AML-193 (cell line): ENCODE data around the gene ZSCAN32.

Experiments used
- DNase-seq, 2 experiments: peaks; one replicate each; lab custom pipeline; 2025; lab: John Stamatoyannopoulos, UW

The ZSCAN32 gene

GRCh38 chr16:3400779-3401688, at the start of gene ZSCAN32, which contains the start of gene ZNF174:
Gene ZSCAN32, minus strand, starts transcription at chr16:3401004. Its CDS starts 3,447 bp downstream, at chr16:3397557.
Gene ZNF174, plus strand, starts transcription at chr16:3401215. Its CDS starts 790 bp downstream, at chr16:3402005.
- DNase-seq, result peak; percentile 98

DNA sequence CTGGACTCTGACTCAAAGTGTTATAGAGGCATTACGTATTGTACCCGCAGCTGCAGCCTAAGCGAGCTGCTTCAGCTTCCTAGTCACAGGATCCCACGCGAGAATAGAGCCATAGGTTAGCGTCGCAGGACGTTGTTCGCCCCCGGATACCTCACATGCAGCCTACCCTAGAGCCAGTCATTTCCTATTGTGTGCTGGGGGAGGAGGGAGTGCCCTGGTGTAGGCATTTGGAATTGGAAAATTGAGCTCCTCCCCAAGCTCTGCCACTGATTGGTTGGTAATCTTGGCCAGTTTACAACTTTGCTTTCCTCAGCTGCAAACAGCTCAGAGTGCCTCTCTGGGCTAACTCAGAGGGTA, 43.2 kb upstream of the ZSCAN32 start:
- peak; percentile 16 to 37 for DNase-seq

DNA sequence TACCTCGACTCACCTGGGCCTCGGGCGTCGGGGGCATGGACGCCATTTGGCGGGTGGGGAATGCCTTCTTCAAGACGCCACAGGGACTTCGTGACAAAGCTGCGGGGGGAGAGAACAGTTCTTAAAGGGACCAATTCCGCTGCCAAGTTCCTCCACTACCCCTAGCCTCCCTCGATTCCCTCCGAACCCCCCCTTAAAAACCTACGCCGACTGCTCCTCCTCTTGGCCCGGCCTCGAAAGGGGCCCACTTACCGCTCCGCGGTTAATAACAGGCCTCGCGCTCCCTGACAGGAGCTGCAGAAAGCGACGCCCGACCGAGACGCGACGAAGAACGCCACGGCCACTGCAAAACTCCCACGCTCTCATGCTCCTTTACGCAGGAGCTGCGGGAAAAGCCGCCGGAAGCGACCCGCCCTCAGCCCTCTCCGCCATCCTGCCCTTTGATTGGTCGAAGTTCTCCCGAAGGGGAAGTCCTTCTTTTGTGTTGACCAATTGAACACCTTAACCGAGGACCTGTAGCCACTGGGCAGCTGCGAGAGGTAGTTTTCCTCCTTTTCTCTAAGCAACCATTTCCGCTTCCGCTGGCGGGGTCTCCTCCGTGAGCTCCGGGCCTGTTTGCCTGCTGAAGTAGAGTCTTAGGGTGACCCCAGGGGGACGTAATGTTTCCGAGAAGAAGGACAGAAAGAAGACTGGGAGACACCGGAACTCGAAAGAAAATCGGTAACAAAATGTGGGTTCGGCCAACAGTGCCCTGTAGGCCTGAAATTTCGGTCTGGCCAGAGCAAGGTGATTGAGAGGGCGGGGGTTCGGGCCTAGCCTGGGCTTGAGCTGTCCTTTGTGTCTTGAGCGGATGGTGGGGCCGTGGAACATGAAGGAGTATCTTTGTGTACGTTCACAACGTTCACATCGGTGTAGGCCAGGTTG, 42.6 kb upstream of the ZSCAN32 start, which contains the start of the genes NAA60 and ZNF597:
NAA60 (plus strand) TSS at position 573 of the 924 bp plus-strand sequence. CDS start 32,548 bp downstream, outside the sequence.
ZNF597 (minus strand) TSS at position 397 of the 924 bp plus-strand sequence; CDS start at position 46, 351 bp downstream.
- peak; percentile 71 to 77 for DNase-seq

DNA sequence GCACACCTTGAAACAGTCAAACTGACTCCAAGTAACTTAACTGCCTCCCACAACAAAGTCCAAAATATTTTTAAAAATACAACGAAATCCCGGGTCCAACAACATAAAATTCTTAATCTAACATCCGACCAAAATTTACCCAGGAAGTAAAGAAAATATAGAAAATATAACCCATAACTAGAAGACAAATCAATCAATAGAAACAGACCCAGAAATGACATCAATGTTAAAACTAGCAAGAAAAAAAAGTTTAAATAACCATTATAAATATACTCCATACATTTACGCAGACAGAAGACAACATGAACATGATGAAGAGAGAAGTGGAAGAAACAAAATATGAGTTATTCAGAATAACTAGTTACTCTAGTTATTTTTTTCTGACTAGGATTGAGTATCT, 38.8 kb upstream of the ZSCAN32 start:
- no peak for DNase-seq

DNA sequence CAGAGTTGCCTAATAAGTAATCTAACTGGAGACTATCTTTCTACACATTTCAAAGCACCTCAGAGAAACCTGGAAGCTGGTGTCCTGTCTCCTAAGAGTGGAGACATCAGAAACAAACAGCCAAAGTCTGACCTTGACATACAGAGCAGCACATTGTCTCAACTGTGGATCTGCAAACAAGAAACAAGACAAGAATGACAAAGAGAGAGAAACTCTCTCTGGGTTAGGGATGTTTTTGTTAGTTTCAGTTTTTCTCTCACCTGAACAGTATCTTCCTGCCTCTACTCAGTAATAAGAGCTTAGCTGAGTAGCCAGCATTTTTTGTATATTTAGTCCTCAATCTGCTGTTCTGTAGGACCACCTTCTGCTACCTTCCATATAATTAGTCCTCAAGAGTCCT, 33.6 kb upstream of the ZSCAN32 start:
- no peak for DNase-seq

- no peak for DNase-seq
These were observed 31.0 kb upstream of the ZSCAN32 start for GRCh38 chr16:3431779-3432219.

GRCh38 chr16:3413730-3414379, 13.1 kb upstream of the ZSCAN32 start:
- DNase-seq, result no peak

- no peak for DNase-seq
These were observed 7.9 kb upstream of the ZSCAN32 start for GRCh38 chr16:3408561-3409197.

GRCh38 chr16:3401719-3402397, 1.1 kb upstream of the ZSCAN32 start:
- peak; percentile 3 to 13 for DNase-seq

- no peak for DNase-seq
These were observed 392 bp downstream of the ZSCAN32 start for GRCh38 chr16:3400446-3400778.

DNA sequence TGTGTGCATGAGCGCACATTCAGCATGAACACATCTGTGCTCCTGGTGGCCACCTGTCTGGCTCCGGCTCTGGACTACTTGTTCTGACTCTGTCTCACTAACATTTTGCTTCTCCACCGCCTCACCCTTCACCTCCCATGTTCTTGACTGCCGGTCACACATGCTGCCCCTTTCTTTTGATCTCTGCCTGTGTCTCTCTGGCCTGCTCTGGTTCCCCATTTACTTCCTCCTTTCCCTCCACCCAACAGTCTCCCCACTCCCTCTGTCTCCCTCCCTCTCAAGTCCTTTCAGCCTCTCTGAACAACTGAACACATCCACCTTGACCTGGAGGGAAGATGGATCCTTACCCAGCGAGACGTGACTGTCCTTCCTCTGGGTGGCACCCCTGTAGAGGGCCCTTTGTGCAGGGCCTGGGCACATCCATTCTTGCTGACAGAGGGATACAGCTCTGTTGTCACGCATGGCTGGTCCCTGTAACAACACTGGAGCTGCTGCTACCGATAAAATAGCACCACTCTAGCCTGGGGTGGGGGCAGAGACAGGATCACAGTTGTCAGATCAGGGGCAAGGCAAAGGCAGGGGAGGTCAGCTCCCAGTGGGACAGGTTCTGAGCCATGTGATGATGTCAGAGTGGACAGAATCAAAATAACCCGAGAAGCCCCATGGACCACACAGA, 11.0 kb downstream of the ZSCAN32 start:
- no peak for DNase-seq

DNA sequence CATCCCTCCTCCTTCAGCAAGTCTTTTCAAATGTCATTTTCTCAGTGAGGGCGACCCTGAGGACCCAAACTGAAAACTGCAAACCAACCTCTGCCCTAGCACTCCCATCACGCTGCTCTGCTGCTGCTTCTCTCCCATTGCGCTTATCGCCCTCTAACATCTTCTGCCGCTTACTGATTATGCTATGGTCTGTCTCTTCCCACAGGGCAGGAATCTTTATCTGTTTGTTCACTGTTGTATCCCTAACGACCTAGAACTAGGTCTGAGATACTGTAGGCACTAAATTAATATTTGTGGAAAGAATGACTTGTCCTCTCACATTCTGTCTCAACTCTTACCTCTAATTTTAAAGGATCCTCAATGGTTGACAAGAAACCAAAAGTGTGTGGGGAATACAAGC, 12.5 kb downstream of the ZSCAN32 start:
- no peak for DNase-seq

- DNase-seq, result no peak
These were observed 17.8 kb downstream of the ZSCAN32 start for GRCh38 chr16:3383045-3383448.

DNA sequence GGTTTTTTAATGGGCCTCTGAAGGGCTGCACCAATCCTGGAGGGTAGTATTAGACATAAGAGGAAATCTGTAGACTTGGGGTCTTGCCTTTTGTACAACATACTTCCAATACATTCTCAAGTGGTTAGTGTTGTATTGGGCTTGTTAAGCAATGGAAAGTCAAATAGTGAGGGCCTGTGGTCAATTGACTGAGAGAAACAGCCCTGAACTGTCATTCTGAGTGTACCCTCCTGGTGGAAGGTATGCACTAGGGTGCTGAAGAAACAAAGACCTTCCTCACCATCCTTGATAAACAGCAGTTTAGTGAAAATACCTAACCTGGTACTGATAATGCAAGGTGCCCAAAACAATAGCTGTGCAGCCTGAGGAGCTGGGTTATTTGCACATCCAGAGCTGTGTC, 22.9 kb downstream of the ZSCAN32 start:
- no peak for DNase-seq

DNA sequence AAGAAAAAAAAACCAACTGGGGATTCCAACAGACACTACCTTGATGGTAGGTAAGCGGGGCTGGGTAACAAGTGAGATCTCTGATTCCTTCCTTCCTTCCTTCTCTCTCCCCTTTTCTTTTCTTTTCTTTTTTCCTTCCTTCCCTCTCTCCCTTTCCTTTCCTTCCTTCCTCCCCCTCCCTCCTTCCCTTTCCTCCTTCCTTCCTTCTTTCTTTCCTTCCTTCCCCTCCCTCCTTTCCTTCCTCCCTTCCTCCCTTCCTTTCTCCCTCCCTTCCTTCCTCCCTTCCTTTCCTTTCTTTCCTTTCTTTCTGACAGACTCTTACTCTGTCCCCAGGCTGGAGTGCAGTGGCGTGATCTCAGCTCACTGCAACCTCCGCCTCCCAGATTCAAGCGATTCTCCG, 25.1 kb downstream of the ZSCAN32 start:
- DNase-seq, result no peak

GRCh38 chr16:3369073-3369472, 31.7 kb downstream of the ZSCAN32 start:
- DNase-seq, result no peak

GRCh38 chr16:3364774-3365427, 35.9 kb downstream of the ZSCAN32 start:
- no peak for DNase-seq

DNA sequence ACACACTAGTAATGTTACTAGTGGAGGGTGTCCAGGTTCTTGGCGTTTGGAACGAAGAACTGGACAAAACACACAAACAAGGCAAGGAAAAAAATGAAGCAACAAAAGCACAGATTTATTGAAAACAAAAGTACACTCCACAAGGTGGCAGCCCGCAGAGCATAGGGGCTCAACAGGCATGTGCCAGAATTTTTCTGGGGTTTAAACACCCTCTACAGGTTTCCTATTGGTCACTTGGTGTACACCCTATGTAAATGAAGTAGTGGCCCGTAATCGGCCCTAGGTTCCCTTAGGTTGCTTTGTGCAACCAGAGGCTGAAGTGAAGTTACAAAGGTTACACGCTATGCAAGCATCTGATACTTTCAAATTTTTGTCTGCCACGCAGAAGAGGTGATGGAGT, 37.0 kb downstream of the ZSCAN32 start:
- peak in 1 of 2 experiments; percentile 10 for DNase-seq

DNA sequence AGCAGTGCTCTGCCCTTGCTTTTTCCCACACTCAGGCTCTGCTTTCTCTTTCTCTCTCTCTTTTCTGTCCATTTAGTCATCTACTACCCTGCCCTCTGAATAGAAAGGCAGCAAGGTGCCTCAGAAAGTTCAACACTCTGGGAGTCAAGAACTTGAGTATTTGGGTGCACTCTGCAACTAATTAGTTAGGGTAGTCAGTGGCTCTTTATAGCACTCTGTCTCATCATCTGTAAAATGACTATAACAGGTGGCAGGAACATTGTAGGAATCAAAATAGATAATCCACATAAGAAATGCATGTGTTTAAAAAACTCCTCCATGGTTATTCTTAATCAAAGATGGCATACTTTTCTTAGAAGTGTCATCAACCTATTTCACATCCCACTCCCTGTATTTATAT, 37.9 kb downstream of the ZSCAN32 start:
- DNase-seq, result no peak

- no peak for DNase-seq
These were observed 41.9 kb downstream of the ZSCAN32 start for GRCh38 chr16:3358871-3359270.
